GM21717 (cell line): ENCODE measurements around the gene PRR13.
A peak's percentile ranks its signal among the peaks of the same experiment; 100 is the strongest.
"Not testable (repeated sequence)": the region's sequence is repeated elsewhere in the genome, so short reads cannot be mapped to it uniquely, and the experiment has no call there.

ENCODE experiments used
- ATAC-seq: cut with Tn5 transposase; IDR thresholded peaks from one replicate; pipeline ENCODE4 v1.9.1; 2021; ENCODE audit warnings: mild to moderate bottlenecking, moderate library complexity; ENCODE audit not compliant: unreplicated experiment

Gene PRR13

GRCh38 chr12:53435326-53435725, 6.2 kb upstream of the PRR13 start:
- not testable (repeated sequence) for ATAC-seq

DNA sequence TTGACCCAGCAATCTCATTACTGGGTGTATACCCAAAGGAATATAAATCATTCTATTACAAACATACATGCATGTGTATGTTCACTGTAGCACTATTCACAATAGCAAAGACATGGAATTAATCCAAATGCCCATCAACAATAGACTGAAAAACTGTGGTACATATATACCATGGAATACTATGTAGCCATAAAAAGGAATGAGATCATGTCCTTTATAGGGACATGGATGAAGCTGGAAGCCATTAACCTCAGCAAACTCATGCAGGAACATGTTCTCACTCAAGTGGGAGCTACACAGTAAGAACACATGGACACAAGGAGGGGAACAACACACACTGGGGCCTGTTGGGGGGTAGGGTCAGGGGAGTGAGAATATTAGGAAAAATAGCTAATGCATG, 2.0 kb upstream of the PRR13 start:
- not testable (repeated sequence) for ATAC-seq

- no peak for ATAC-seq
Measured at GRCh38 chr12:53443955-53444354, 2.4 kb downstream of the PRR13 start.

GRCh38 chr12:53444593-53445325, 3.2 kb downstream of the PRR13 start:
- not testable (repeated sequence) for ATAC-seq

DNA sequence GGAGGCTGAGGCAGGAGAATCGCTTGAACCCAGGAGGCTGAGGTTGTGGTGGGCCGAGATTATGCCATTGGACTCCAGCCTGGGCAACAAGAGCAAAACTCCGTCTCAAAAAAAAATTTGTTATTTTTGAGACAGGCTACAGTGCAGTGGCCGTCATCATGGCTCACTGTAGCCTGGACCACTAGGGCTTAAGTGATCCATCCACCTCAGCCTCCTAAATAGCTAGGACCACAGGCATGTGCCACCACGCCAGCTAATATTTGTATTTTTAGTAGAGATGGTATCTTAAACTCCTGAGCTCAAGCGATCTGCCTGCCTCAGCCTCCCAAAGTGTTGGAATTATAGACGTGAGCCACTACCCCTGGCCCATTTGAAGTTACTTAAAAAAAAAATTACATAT, 9.4 kb downstream of the PRR13 start:
- no peak for ATAC-seq

GRCh38 chr12:53451661-53452158, 10.2 kb downstream of the PRR13 start, which contains the start of gene PCBP2:
Gene PCBP2 (plus strand): TSS chr12:53452102. CDS start chr12:53454801, 2,699 bp downstream.
- peak; percentile 93 for ATAC-seq

GRCh38 chr12:53452159-53453077, 10.9 kb downstream of the PRR13 start:
- ATAC-seq = peak; percentile 31

GRCh38 chr12:53453953-53454640, 12.6 kb downstream of the PRR13 start:
- no peak for ATAC-seq

DNA sequence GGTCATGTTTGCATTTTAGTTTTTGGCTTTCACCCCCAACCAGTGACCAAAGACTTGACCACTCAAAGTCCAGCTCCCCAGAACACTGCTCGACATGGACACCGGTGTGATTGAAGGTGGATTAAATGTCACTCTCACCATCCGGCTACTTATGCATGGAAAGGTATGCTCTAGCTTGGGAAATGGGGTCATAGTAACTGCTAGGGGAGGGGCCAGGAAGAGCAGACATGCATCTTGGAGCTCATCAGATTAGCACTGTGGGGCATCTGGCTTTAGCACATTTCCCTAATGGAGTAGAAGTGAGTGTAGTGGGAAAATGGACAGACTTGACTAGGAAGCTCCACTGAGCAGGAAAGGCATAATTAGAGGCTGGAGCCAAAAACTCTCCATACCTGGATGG, 13.2 kb downstream of the PRR13 start:
- no peak for ATAC-seq

- ATAC-seq = no peak
Measured at GRCh38 chr12:53456654-53457366, 15.3 kb downstream of the PRR13 start.

GRCh38 chr12:53459097-53459496, 17.6 kb downstream of the PRR13 start:
- ATAC-seq = no peak

GRCh38 chr12:53461059-53461458, 19.5 kb downstream of the PRR13 start:
- ATAC-seq = no peak

GRCh38 chr12:53461591-53461990, 20.1 kb downstream of the PRR13 start:
- no peak for ATAC-seq

- no peak for ATAC-seq
Measured at GRCh38 chr12:53462935-53463334, 21.4 kb downstream of the PRR13 start.

- ATAC-seq = no peak
Measured at GRCh38 chr12:53463802-53464560, 22.4 kb downstream of the PRR13 start.

DNA sequence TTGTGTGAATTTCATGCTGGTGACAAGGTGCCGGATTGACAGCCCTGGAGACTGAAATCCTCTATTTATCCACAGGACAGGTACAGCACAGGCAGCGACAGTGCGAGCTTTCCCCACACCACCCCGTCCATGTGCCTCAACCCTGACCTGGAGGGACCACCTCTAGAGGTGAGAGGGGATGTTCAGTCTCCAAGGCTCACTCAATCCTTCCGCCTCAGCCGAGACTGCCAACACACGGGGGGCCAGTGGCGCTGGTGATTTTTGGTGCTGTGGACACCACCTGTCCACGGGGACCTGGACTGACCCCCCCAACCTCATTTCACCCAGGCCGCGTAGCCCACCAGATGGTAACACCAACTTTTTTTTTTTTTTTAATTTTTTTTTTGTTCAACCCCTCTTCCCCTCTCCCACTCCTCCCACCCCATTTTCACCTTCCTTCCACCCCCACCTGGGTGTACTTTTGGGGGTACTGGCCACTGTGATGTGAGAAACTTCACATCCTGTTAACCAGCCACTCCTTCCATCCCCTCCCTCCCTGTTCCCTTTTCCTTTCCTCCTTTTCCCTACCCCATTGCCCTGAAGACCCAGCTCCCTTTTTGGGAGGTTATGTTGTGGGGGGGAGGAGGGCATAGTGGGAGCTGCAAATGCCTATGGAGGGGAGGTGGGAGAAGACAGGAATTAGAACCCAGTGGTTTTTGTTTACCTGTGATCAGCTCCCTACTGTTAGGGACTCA, 23.3 kb downstream of the PRR13 start:
- no peak for ATAC-seq

DNA sequence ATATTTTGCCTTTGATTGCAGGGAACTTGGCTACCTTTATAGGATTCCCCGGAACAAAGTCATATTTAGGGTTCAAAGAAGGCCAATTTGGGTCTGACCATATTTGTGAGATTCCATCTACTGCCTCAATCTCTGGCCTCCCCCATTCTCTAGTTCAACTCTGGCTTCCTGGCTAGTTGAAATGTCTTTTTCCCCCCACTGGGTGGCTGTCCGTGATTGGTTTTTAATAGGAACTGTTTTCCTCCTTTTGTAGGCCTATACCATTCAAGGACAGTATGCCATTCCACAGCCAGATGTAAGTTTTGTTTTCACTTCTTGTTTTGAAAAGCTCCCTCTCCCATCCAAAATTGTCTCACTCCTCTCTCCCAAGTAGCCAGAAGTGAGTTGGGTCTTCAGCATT, 24.1 kb downstream of the PRR13 start:
- ATAC-seq = no peak

GRCh38 chr12:53466640-53467039, 25.1 kb downstream of the PRR13 start:
- no peak for ATAC-seq

GRCh38 chr12:53467082-53467481, 25.5 kb downstream of the PRR13 start:
- no peak for ATAC-seq
